Smooth muscle cell (in vitro differentiated cells): Measurements from ENCODE around the gene GALK1. TPM values are rescaled to one million over a fixed set of nuclear protein-coding genes. Genes with fewer than 3 reads are reported as not detected.

Experiments used
- DNase-seq: peaks from one replicate; lab custom pipeline; 2025; ENCODE audit not compliant: unreplicated experiment; lab: John Stamatoyannopoulos, UW
- H2AFZ ChIP-seq: fragments of 200-600 bp; sonication (generic); 2 replicates; pipeline ENCODE4 v1.6.0; 2016; ENCODE audit warnings: antibody characterized with exemption, low read depth, mild to moderate bottlenecking
- H3F3A ChIP-seq: fragments of 200-600 bp; sonication (generic); 2 replicates; pipeline ENCODE4 v1.6.0; 2017; ENCODE audit warnings: antibody characterized with exemption, low read depth
- H3K27ac ChIP-seq: fragments of 200-600 bp; sonication (generic); 2 replicates; pipeline ENCODE4 v1.5.1; 2016; ENCODE audit warnings: low read depth, mild to moderate bottlenecking
- H3K27me3 ChIP-seq: fragments of 200-600 bp; sonication (generic); 2 replicates; pipeline ENCODE4 v1.6.1; 2016; ENCODE audit warnings: low read depth, mild to moderate bottlenecking
- H3K36me3 ChIP-seq: fragments of 200-600 bp; sonication (generic); 2 replicates; pipeline ENCODE4 v1.5.1; 2016; ENCODE audit warnings: low read depth
- H3K4me1 ChIP-seq: fragments of 200-600 bp; sonication (generic); 2 replicates; pipeline ENCODE4 v1.5.1; 2016; ENCODE audit warnings: low read depth
- H3K4me2 ChIP-seq: fragments of 200-600 bp; sonication (generic); 2 replicates; pipeline ENCODE4 v1.6.0; 2016; ENCODE audit warnings: mild to moderate bottlenecking
- H3K4me3 ChIP-seq: fragments of 200-600 bp; sonication (generic); 2 replicates; pipeline ENCODE4 v1.5.1; 2016; ENCODE audit warnings: mild to moderate bottlenecking
- H3K79me2 ChIP-seq: fragments of 200-600 bp; sonication (generic); 2 replicates; pipeline ENCODE4 v1.6.0; 2016; ENCODE audit warnings: low read depth, mild to moderate bottlenecking
- H3K9ac ChIP-seq: fragments of 200-600 bp; sonication (generic); 2 replicates; pipeline ENCODE4 v1.6.0; 2016; ENCODE audit warnings: low read depth
- H3K9me3 ChIP-seq: fragments of 200-600 bp; sonication (generic); replicated peaks from 2 replicates; pipeline ENCODE4 v1.5.1; 2016; ENCODE audit warnings: low read depth
- H4K20me1 ChIP-seq: fragments of 200-600 bp; sonication (generic); 2 replicates; pipeline ENCODE4 v1.6.0; 2016; ENCODE audit warnings: low read depth
- WGBS: methylation state at CpG from one replicate; pipeline ENCODE4 v1.1.7; 2016; ENCODE audit warnings: low lambda C conversion rate; 5-methylcytosine and 5-hydroxymethylcytosine counted together
- polyA plus RNA-seq: library from polyadenylated mRNA; unstranded; fragments of >200 nt; fragmentation: Nextera tagmentation; extraction: Ambion mirVana; gene quantifications from 2 replicates; pipeline ENCODE4 v1.2.1, GENCODE V29; 2016
- total RNA-seq: library from RNA; depleted of rRNA; stranded (reverse); fragments of >200 nt; gene quantifications from 2 replicates; pipeline ENCODE4 v1.2.3, GENCODE V29; 2014
- TF ChIP-seq, protein P1 (sequence below): fragments of 200-600 bp; sonication (generic); IDR thresholded peaks from 2 replicates; pipeline ENCODE4 v1.5.1; 2017; ENCODE audit warnings: borderline replicate concordance, mild to moderate bottlenecking, antibody characterized with exemption; ENCODE audit not compliant: insufficient read depth, poor library complexity, severe bottlenecking

The GALK1 gene
- total and polyA plus RNA-seq, 2 experiments from 2014 or later = 31.1 to 108 TPM

DNA sequence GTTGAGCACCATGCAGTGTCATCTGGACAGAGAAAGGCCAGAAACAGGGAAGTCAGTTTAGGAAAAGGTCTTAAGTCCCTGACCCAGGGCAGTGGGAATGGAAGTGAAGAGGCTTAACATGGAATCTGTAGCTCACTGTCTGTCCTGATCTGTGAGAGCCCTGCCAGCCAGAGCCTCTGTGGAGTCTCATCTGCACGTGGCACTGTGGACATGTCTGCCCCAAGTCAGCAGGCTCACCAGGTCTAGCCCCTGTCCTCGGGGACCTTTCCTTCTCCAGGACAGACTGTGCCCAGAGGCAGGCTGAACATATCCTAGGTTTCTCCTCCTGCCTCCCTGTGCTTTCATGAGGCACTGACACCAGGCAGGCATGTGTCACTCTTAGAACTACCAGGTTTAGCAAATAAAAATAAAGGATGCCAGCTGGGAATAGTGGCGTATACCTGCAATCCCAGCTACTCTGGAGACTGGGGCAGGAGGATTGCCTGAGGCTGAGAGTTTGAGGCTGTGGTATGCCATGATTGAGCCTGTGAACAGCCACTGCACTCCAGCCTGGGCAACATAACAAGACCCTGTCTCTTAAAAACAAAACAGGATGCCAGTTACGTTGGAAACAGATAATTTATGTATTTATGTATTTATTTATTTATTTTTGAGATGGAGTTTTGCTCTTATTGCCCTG is 42.0 kb upstream of the GALK1 start:
- Histone ChIP-seq H3K9me3 (no peaks in the 10 kb centered on the region), H3K36me3 (no peaks in the 10 kb centered on the region), H3K27ac (no peak overlapping the region), H2AFZ (no peak overlapping the region), H3K9ac (no peak overlapping the region), H4K20me1 (peaks cover 74% of the 10 kb centered on the region), H3K4me3 (no peak overlapping the region), H3K4me1 (no peaks in the 10 kb centered on the region), H3K79me2 (peaks cover 36% of the 10 kb centered on the region), H3F3A (no peaks in the 10 kb centered on the region), H3K27me3 (no peaks in the 10 kb centered on the region), H3K4me2 (no peak overlapping the region)
- TF ChIP-seq, protein P1, sequence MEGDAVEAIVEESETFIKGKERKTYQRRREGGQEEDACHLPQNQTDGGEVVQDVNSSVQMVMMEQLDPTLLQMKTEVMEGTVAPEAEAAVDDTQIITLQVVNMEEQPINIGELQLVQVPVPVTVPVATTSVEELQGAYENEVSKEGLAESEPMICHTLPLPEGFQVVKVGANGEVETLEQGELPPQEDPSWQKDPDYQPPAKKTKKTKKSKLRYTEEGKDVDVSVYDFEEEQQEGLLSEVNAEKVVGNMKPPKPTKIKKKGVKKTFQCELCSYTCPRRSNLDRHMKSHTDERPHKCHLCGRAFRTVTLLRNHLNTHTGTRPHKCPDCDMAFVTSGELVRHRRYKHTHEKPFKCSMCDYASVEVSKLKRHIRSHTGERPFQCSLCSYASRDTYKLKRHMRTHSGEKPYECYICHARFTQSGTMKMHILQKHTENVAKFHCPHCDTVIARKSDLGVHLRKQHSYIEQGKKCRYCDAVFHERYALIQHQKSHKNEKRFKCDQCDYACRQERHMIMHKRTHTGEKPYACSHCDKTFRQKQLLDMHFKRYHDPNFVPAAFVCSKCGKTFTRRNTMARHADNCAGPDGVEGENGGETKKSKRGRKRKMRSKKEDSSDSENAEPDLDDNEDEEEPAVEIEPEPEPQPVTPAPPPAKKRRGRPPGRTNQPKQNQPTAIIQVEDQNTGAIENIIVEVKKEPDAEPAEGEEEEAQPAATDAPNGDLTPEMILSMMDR = no peak
- no peak for DNase-seq
- 74% methylated on average over 4 of the region's 4 CpGs for WGBS

- WGBS = 96% methylated on average over 1 of the region's 1 CpG
- TF ChIP-seq, protein P1 = no peak
- H3K79me2 ChIP-seq = peaks cover 50% of the 10 kb centered on the region
- H3K4me3 ChIP-seq = no peak overlapping the region
- no peaks in the 10 kb centered on the region for H3K9me3 ChIP-seq
- H3K9ac ChIP-seq = no peak overlapping the region
- no peak overlapping the region for H3K4me2 ChIP-seq
- H4K20me1 ChIP-seq = peaks cover 75% of the 10 kb centered on the region
- H3K36me3 ChIP-seq = no peaks in the 10 kb centered on the region
- no peak for DNase-seq
- no peaks in the 10 kb centered on the region for H3K4me1 ChIP-seq
- H3K27ac ChIP-seq = no peak overlapping the region
- H3F3A ChIP-seq = no peaks in the 10 kb centered on the region
- no peaks in the 10 kb centered on the region for H3K27me3 ChIP-seq
- H2AFZ ChIP-seq = no peak overlapping the region
These were observed 38.9 kb upstream of the GALK1 start for GRCh38 chr17:75803883-75804282.

DNA sequence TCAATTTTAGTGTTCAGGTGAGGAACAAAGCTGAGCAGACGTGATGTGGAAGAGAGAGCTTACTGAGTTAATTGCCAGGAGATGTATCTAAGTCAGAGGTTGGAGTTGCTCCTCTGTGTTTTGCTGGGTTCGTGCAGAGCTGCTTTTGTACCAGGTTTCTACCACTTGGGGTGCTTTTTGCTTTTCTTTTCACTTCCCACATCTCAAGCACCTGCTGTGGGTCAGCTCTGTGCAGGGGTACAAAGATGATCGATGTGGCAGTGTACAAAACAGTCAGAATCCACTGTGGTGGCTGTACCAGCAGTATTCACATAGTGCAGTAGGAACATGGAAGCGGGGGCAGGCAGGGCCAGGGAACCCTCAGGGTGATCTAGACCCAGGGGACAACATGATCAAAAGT is 34.4 kb upstream of the GALK1 start:
- Histone ChIP-seq H3K9me3 (no peaks in the 10 kb centered on the region), H3K4me2 (no peak overlapping the region), H2AFZ (no peak overlapping the region), H3K9ac (no peak overlapping the region), H3F3A (no peaks in the 10 kb centered on the region), H4K20me1 (peaks cover 76% of the 10 kb centered on the region), H3K27ac (no peak overlapping the region), H3K4me3 (no peak overlapping the region), H3K79me2 (peaks cover 60% of the 10 kb centered on the region), H3K4me1 (no peaks in the 10 kb centered on the region), H3K36me3 (no peaks in the 10 kb centered on the region), H3K27me3 (no peaks in the 10 kb centered on the region)
- 98% methylated on average over 4 of the region's 4 CpGs for WGBS
- DNase-seq = no peak
- TF ChIP-seq, protein P1 = no peak
